Osteoblast (primary cell): Measurements from ENCODE around the gene PC. TPM values are rescaled to one million over a fixed set of nuclear protein-coding genes. Genes with fewer than 3 reads are reported as not detected.
A peak's percentile ranks its signal among the peaks of the same experiment; 100 is the strongest.

Source experiments
- DNase-seq: peaks from one replicate; pipeline ENCODE4 v3.0.0; 2011; ENCODE audit warnings: low spot score, mixed read lengths; ENCODE audit not compliant: insufficient read length; ENCODE audit errors: missing footprints
- H2AFZ ChIP-seq: 2 replicates; pipeline ENCODE4 v1.6.0; 2011; ENCODE audit warnings: mild to moderate bottlenecking, low read length
- H3K27ac ChIP-seq: 2 replicates; pipeline ENCODE4 v1.5.1; 2011; ENCODE audit warnings: mild to moderate bottlenecking, low read depth, low read length, moderate library complexity
- H3K27me3 ChIP-seq: 2 replicates; pipeline ENCODE4 v1.6.0; 2012; ENCODE audit warnings: mild to moderate bottlenecking, control low read depth, inconsistent platforms, low read length, moderate library complexity; ENCODE audit not compliant: insufficient read depth
- H3K36me3 ChIP-seq: 2 replicates; pipeline ENCODE4 v1.5.1; 2011; ENCODE audit warnings: mild to moderate bottlenecking, low read length, control low read depth, moderate library complexity; ENCODE audit not compliant: insufficient read depth
- H3K4me1 ChIP-seq: 2 replicates; pipeline ENCODE4 v1.5.1; 2011; ENCODE audit warnings: mild to moderate bottlenecking, low read length, control low read depth, moderate library complexity; ENCODE audit not compliant: insufficient read depth
- H3K4me2 ChIP-seq: 2 replicates; pipeline ENCODE4 v1.6.0; 2011; ENCODE audit warnings: mild to moderate bottlenecking, low read length; ENCODE audit not compliant: insufficient read depth
- H3K4me3 ChIP-seq: fragments of 200-600 bp; sonication (generic); 3 replicates; pipeline ENCODE4 v1.5.1; 2012; ENCODE audit warnings: mild to moderate bottlenecking, low read length, inconsistent platforms; ENCODE audit not compliant: insufficient read depth
- H3K79me2 ChIP-seq: 2 replicates; pipeline ENCODE4 v1.6.0; 2012; ENCODE audit warnings: mild to moderate bottlenecking, low read length, control low read depth, inconsistent platforms; ENCODE audit not compliant: insufficient read depth
- H3K9me3 ChIP-seq: 2 replicates; pipeline ENCODE4 v1.5.1; 2011; ENCODE audit warnings: low read depth, low read length, control low read depth
- H4K20me1 ChIP-seq: 2 replicates; pipeline ENCODE4 v1.6.0; 2012; ENCODE audit warnings: mild to moderate bottlenecking, low read length, control low read depth; ENCODE audit not compliant: insufficient read depth
- CTCF ChIP-seq: IDR thresholded peaks from 2 replicates; pipeline ENCODE4 v1.5.1; 2011; ENCODE audit warnings: mild to moderate bottlenecking, low read depth, low read length, moderate library complexity; ENCODE audit errors: extremely low read depth
- total RNA-seq: library from RNA; depleted of rRNA; stranded (reverse); fragments of >200 nt; gene quantifications from 2 replicates; pipeline ENCODE4 v1.2.3, GENCODE V29; 2012

PC gene
- total RNA-seq, 1 donor, result 48.5 TPM

DNA sequence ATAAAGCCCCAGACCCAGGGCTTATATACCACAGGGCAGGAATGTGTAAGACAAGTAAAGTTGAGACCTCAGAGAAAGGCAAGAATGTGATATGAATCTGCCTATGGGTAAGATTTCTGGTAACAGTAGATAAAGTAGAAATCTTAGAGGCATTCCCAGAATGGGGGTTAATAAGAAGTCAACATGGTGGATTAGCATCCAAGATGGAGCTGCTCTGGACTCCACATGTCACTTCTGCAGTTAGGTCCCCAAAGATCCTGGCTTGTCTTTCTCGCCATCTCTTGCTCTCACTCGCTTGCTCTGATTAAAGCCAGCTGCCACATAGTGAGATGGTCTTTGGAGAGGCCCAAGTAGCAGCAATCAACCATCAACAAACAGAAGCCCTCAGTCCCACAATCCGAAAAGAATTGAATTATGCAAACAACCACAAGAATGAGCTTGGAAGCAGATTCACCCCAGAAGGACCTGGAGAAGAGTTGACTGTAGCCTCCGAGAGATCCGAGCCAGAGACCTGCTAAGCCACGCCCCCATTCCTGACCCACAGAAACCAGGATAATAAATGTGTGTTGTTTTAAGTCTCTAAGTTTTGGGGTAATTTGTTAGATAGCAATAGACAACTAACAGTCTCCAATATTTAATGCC lies 11.5 kb upstream of the PC start:
- TF ChIP-seq CTCF, result no peak
- Histone ChIP-seq H3K36me3 (no peaks in the 10 kb centered on the region), H3K27ac (peak overlapping the region; percentile 91), H2AFZ (peak overlapping the region; percentile 20), H3K9me3 (no peaks in the 10 kb centered on the region), H3K4me1 (peaks cover 54% of the 10 kb centered on the region), H4K20me1 (no peaks in the 10 kb centered on the region), H3K4me3 (peak overlapping the region; percentile 16), H3K79me2 (no peaks in the 10 kb centered on the region), H3K4me2 (peak overlapping the region; percentile 77), H3K27me3 (no peaks in the 10 kb centered on the region)
- no peak for DNase-seq

GRCh38 chr11:66967670-66968425 lies 9.7 kb upstream of the PC start:
- Histone ChIP-seq H3K79me2 (no peaks in the 10 kb centered on the region), H3K9me3 (no peaks in the 10 kb centered on the region), H4K20me1 (no peaks in the 10 kb centered on the region), H3K4me1 (peaks cover 50% of the 10 kb centered on the region), H3K4me2 (peak overlapping the region; percentile 27), H3K4me3 (no peak overlapping the region), H3K27ac (peak overlapping the region; percentile 91), H3K27me3 (no peaks in the 10 kb centered on the region), H2AFZ (no peak overlapping the region), H3K36me3 (no peaks in the 10 kb centered on the region)
- no peak for DNase-seq
- no peak for TF ChIP-seq CTCF

DNA sequence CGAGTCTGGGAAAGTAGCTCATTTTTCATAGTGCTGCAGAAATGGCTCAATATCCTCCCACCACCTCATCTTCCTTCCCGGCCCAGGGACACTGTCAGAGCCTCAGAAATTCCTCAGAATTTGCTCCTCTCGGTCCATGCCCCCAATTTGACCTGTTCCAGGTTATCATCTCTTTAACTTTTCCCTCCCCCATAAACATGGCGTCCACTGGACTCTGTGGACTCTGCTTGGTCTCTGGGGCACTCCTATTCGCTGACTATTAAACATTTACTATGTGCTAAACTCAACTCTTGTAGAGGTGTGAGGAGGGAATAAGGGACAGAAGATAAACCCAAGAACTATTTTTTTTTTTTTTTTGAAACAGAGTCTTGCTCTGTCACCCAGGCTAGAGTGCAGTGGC lies 8.2 kb upstream of the PC start:
- TF ChIP-seq CTCF, result no peak
- Histone ChIP-seq H3K27me3 (no peaks in the 10 kb centered on the region), H3K79me2 (no peaks in the 10 kb centered on the region), H3K9me3 (no peaks in the 10 kb centered on the region), H3K27ac (no peak overlapping the region), H4K20me1 (no peaks in the 10 kb centered on the region), H3K4me3 (no peak overlapping the region), H3K4me1 (peaks cover 45% of the 10 kb centered on the region), H3K4me2 (no peak overlapping the region), H3K36me3 (no peaks in the 10 kb centered on the region), H2AFZ (no peak overlapping the region)
- DNase-seq, result no peak

- H3K9me3 ChIP-seq, result no peaks in the 10 kb centered on the region
- no peak overlapping the region for H3K4me2 ChIP-seq
- no peak overlapping the region for H3K4me3 ChIP-seq
- peak overlapping the region; percentile 62 for H2AFZ ChIP-seq
- H3K36me3 ChIP-seq, result no peaks in the 10 kb centered on the region
- peaks cover 28% of the 10 kb centered on the region for H3K4me1 ChIP-seq
- H3K27ac ChIP-seq, result no peak overlapping the region
- H3K79me2 ChIP-seq, result no peaks in the 10 kb centered on the region
- H3K27me3 ChIP-seq, result no peaks in the 10 kb centered on the region
- no peak for TF ChIP-seq CTCF
- H4K20me1 ChIP-seq, result no peaks in the 10 kb centered on the region
- DNase-seq, result no peak
Measured at GRCh38 chr11:66964495-66964894, 6.3 kb upstream of the PC start.
